Activated T-helper 9 cell treated with anti-CD3 and anti-CD28 coated beads, Interleukin-2, amount 50 U/mL, for 16 hours (primary cell): ENCODE results near the gene ISCA2.

ENCODE experiments used
- DNase-seq: peaks from one replicate; pipeline ENCODE4 v3.0.0-alpha.2; 2020; ENCODE audit warnings: low read depth

ISCA2 gene

DNA sequence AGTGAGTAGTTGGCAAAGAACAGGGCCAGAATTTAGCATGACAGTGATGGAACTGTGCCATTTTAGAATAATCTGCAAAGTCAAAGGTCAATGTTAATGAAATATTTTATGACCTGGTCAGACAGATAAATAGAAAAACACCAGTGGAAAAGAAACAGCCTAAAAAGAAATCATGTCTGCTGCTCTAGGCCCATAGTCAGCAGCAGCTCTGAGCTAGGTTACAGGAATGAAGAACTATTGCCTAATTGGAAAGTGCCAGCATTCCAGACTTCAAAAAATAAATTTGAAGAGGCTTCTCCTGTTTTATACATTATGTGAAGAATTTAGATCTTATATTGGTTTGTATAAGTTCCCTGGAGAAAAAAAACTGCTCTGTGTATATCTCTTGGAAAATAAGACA, 10.2 kb upstream of the ISCA2 start:
- no peak for DNase-seq

DNA sequence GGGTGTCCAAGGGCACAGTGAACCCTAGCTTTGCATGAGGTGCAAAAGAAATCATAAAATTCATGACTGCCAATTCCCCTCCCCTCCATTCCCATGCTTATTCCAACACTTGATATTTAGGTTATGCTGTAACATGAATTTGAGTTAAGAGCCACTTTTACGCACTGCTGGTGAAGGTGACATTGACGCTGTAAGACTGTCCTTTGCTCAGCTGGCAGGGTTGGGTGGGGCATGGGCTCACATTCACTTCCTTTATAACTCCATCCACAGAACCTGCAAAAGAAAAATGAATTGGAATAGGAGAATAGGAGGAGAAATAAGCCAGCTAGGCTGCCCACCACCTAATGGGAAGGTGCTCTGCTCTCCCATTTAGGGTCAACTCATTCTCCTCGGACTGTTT, 7.4 kb upstream of the ISCA2 start:
- DNase-seq: no peak

DNA sequence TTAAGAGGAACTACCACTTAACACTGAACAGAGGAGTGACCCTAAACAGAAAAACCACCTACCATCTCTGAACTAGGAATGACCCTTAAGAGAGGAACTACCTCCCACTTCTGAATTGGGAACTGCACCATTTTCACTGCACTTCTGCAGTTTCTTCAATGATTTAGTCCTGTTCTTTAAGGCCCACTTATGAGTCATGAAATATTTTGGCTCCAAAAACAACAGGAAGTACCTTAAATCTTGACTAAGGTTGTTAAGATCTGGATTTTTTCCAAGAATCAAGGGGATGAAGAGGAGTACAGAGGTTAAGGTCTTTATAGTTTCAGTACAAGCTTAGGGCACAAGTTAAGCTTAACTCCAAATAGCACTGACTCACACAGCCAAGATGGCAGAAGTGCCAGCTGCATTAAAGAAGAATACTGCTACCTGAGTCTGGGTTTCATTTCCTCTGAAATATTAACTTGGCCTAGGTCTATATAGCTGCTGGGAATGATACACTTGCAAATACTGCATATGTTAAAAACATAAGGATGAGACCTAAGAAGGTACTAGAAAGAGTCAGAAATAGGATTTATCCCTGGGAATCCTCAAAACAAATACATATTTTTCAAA, 4.7 kb upstream of the ISCA2 start:
- no peak for DNase-seq

DNA sequence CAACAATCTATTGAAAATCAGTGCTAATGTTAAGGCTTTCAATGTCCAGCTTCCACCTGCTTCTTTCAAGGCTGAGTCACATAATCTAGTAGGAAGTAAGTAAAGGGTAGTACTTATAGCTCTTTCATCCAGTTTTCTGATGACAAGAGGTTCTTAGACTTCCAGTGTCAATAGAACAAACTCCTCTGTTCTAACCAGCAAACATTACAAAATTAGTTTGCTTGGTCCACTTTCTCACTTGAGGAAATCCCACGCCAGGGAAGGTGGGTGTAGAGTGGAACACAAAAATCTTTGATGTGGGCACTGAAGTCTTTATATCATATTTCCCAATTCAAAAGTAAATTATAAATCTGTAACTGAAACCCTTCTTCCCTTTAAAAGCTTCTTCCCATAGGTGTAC, 3.1 kb upstream of the ISCA2 start:
- no peak for DNase-seq

GRCh38 chr14:74491956-74492775, 1.4 kb upstream of the ISCA2 start:
- no peak for DNase-seq

- DNase-seq: no peak
Measured at GRCh38 chr14:74492776-74493342, 706 bp upstream of the ISCA2 start, which contains the start of gene NPC2. NPC2 (minus strand) TSS chr14:74493305; CDS start chr14:74493274, 31 bp downstream.

DNA sequence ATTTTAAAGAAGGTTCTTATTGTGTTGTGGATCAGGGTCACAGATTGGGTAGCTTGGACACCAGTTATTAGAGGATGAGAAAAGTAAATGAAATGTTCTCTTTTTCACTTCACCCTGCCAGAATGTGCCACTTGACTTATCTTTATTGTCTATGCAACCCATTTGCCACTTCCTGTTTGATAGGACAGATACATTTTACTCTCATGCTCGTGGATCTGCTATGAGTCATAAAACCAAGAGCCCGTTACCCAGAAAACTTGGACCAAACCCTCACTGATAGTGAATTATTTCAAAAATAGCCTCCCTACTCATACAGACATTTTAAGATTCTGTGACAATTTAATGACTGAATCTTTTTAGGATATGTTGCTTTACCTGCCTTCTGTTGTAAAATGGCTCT, 1.8 kb downstream of the ISCA2 start:
- DNase-seq: no peak

DNA sequence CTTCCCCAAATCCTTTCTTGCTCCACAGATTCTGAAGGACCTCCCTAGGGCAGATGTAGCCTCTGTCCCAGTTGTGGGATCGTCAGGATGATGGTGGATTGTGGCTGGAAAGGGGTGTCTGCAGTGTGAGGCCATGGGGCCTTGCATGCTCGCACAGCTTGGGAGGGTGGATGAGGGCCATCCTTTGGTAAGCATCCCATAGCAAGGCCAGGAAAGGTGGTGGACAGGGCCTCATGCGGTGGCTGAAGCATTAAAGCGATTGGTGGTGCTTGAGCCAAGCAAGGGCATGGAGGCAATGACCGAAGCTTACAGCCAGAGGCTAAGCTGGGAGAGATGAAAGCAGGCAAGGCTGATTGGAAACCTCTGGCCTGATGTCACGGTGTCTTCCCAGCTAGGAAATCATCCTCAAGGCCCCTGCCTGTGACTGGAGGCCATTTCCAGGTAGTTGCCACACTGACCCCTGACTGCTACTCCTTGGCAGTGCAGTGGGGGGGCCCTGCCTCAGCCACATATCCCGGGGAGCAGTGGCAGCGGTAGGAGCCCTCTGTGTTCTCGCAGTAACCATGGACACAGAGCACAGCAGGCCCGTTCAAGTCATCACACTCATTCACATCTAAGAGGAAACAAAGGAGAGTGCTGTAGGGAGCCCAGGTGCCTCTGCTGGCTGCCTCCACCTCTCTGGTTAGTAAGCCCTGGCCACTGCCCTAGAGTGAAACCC, 7.0 kb downstream of the ISCA2 start:
- DNase-seq: no peak

GRCh38 chr14:74501135-74501614, 7.6 kb downstream of the ISCA2 start:
- DNase-seq: no peak

- DNase-seq: no peak
Measured at GRCh38 chr14:74501691-74502090, 8.1 kb downstream of the ISCA2 start.

DNA sequence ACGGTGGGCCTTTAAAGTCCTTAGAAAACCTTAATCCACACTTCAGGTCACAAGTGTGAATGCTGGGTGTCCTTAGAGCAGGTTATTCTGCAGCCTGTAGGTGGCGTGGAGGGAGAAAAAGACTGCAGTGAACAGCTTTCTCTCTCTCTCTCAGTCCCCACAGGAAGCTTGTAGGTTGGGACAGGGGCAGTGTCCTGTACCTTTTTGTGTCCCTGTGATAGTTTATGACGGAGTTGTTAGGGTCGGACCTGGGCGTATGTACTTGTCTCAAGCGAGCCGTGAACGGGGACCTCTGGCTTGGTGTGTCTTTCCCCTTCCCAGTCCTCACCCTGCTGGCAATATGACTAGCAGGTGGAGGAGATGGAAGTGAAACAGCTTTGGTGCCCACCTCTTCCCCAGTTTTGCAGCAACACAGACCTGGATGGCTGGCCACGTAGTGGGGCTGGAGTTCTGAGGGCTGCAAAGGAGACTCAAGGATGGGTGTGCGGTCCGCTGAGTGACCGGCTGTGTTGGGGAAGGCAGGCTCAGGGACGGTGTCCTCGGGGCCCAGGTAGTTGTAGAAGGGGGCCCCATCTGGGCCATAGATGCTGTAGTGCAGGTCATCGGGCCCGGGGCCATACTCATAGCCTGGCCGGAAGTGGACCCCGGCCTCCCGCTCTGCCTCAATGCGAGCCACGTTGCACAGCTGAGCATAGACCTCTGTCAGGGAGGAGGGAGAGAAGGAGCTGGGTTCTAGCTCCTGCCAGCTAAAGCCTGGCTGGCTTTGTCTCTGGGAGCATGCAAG, 8.9 kb downstream of the ISCA2 start:
- no peak for DNase-seq

- no peak for DNase-seq
Measured at GRCh38 chr14:74503291-74503937, 9.8 kb downstream of the ISCA2 start.

DNA sequence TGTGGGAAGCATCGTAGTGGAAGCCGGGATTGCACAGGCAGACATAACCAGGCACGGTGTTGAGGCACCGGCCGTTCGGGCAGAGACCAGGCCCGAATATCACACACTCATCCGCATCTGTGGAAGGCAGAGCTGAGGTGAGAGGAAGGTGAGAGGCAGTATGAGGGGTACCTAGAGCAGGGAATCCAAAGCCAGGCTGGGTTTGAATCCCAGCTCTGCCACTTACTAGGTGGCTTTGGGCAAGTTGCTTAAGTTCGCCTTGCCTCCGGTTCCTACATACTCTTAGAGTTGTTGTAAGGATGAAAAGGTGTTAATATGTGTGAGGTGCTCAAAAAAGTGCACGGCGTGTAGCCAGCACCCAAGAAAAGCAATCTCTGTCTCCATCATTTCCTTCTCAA, 10.4 kb downstream of the ISCA2 start:
- DNase-seq: no peak

DNA sequence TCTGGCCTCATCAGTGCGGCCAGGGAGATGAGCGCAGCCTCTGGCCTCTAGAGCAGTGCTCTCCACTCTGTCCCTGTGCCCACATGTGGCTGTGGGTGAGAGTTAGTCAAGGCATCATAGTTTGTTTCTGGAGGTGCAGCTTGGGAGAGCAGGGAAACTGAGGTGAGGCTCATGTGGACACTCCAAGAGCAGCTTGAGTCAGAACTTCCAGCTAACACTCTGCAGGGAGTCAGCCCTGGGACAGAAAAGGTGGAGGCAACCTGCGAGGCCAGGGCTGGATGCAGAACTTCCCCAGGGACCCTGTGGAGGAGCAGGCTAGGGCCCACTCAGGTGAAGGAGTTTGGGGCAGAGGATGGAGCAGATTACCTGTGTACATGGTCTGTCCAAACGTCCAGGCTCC, 10.8 kb downstream of the ISCA2 start:
- no peak for DNase-seq

DNA sequence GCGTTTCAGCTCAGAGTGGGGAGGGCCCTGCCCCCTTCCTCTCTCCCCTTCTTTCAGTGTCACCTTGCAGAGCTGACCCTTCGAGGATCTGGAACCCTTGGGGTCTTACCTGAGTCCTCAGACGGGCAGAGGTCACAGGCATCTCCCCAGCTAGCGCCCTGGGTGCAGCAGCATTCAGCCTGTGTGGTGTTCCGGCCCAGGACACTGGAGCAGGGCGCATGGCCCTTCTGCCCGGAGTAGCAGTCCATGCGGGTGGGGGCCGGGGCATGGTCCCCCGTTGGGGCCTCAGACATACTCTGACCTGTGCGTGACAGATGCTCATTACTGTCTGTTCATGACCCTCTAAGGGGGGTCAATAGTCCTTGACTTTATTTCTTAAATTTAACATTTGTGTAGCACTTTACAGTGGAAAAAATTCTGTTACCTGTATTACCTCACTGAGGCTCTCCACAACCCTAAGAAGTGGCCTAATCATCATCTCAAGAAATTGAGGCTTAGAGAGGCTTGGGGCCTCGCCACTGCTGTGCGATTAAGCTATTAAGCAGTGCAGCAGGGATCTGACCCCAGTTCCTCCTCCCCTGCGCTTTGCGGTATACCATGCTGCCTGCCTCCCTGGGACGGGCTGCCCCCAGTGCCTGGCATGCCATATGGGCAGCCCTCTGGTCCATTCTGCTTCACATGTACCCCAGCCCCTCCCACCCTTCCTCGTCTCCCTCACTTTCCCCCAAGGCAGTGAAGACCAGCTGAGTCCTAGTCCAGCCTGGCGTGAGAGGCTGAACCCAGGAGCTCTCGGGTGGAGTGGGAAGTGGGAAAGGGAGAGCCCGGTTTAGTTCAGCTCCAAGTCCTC, 11.5 kb downstream of the ISCA2 start:
- no peak for DNase-seq

DNA sequence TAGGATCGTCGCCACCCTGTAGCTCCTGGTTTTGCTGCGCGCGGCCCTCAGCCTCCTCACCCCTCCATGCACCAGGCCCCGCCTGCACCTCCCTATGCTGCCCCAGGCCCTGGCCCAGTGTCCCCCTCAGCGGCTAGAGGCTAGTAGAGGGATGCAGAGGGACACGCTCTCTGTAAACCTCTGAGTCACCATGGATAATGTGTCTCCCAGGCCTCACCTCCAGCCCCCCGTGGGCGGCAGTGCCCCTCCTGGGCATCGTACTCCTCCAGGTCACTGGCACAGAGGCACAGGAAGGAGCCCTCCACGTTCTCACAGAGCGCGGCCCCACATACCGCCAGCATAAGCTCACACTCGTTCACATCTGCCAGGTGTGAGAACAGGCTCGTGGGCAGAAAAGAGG, 12.3 kb downstream of the ISCA2 start:
- DNase-seq: no peak

GRCh38 chr14:74506411-74506851, 12.9 kb downstream of the ISCA2 start:
- DNase-seq: no peak

- no peak for DNase-seq
Measured at GRCh38 chr14:74507085-74507484, 13.5 kb downstream of the ISCA2 start.

DNA sequence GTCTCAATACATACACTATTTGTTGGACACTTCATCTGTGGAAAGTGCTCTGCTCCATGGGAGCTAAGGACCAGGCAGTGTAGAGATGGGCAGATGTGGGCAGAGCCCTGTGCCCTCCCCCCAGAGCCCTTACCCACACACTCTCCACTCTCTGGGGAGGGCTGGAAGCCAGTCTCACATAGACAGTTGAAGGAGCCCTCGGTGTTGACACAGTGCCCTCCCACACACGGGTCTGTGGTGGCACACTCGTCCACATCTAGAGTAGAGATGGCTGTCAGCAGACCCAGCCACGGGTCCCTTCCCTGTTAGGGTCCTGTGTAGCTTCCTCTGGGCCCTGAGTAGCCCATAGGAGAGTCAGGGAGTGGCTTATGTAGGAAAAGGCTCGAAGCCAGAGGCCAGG, 14.3 kb downstream of the ISCA2 start:
- no peak for DNase-seq

- DNase-seq: no peak
Measured at GRCh38 chr14:74508292-74508731, 14.7 kb downstream of the ISCA2 start.
